SK-N-SH (cell line): ENCODE results near the gene ELP4. TPM values are rescaled to one million over a fixed set of nuclear protein-coding genes. Genes with fewer than 3 reads are reported as not detected.

ENCODE experiments used
- CTCF ChIA-PET: fragments of 300-600, 350-600 bp; formaldehyde crosslinking; extraction: SDS; loops from one replicate; lab custom pipeline; 2021; lab: Yijun Ruan, JAX
- POLR2A ChIA-PET: fragments of 350-600 bp; sonication (Branson Sonifier 250); formaldehyde crosslinking; extraction: SDS; loops from one replicate; lab custom pipeline; 2020; ENCODE audit warnings: antibody characterized with exemption, inconsistent platforms; lab: Yijun Ruan, JAX
- DNase-seq: peaks from one replicate; pipeline ENCODE4 v3.0.0; 2012
- H2AFZ ChIP-seq: fragments of 200-600 bp; sonication (generic); 2 replicates; pipeline ENCODE4 v1.8.1; 2016; ENCODE audit warnings: antibody characterized with exemption, mild to moderate bottlenecking, low read depth
- H3F3A ChIP-seq: fragments of 200-600 bp; sonication (generic); replicated peaks from 2 replicates; pipeline ENCODE3; 2016; ENCODE audit warnings: antibody characterized with exemption, mild to moderate bottlenecking; ENCODE audit not compliant: insufficient read depth
- H3K27ac ChIP-seq, 2 experiments: fragments of 200-500 bp in 1 of 2; fragments of 200-600 bp in 1 of 2; sonication (Bioruptor generic) in 1 of 2; sonication (generic), shearing (Covaris generic) in 1 of 2; 2 replicates each; pipeline versions ENCODE4 v1.5.1 to v1.6.1; 2014 to 2016; ENCODE audit warnings: low read depth in 2 of 2, inconsistent platforms in 1 of 2, low read length in 1 of 2, mild to moderate bottlenecking in 1 of 2, mixed read lengths in 1 of 2
- H3K27me3 ChIP-seq: fragments of 200-600 bp; sonication (generic), shearing (Covaris generic); 2 replicates; pipeline ENCODE4 v1.6.1; 2016; ENCODE audit warnings: mixed run types; ENCODE audit not compliant: insufficient read depth
- H3K36me3 ChIP-seq, 2 experiments: fragments of 200-500 bp in 1 of 2; fragments of 200-600 bp in 1 of 2; sonication (Bioruptor generic) in 1 of 2; sonication (generic) in 1 of 2; replicated peaks in 1 of 2; 2 replicates each; pipeline versions ENCODE3 to v1.5.1; 2014 to 2016; ENCODE audit warnings: low read length in 1 of 2, mild to moderate bottlenecking in 1 of 2; ENCODE audit not compliant: insufficient read depth in 2 of 2, control insufficient read depth in 1 of 2
- H3K4me1 ChIP-seq, 2 experiments: fragments of 200-500 bp in 1 of 2; fragments of 200-600 bp in 1 of 2; sonication (Bioruptor generic) in 1 of 2; sonication (generic), shearing (Covaris generic) in 1 of 2; 2 replicates each; pipeline versions ENCODE4 v1.5.1 to v1.6.1; 2014 to 2016; ENCODE audit warnings: low read depth in 1 of 2, low read length in 1 of 2, mixed run types in 1 of 2; ENCODE audit not compliant: insufficient read depth in 2 of 2, control insufficient read depth in 1 of 2
- H3K4me2 ChIP-seq: fragments of 200-600 bp; sonication (generic), shearing (Covaris generic); 2 replicates; pipeline ENCODE4 v1.6.1; 2017; ENCODE audit warnings: mixed run types
- H3K4me3 ChIP-seq, 2 experiments: fragments of 200-500 bp in 1 of 2; fragments of 200-600 bp in 1 of 2; sonication (Bioruptor generic) in 1 of 2; sonication (generic), shearing (Covaris generic) in 1 of 2; 2 replicates each; pipeline versions ENCODE4 v1.5.1 to v1.8.1; 2014 to 2016; ENCODE audit warnings: low read depth in 2 of 2, inconsistent platforms in 1 of 2, low read length in 1 of 2, mild to moderate bottlenecking in 1 of 2, mixed read lengths in 1 of 2, moderate library complexity in 1 of 2
- H3K79me2 ChIP-seq: fragments of 200-600 bp; sonication (generic); 2 replicates; pipeline ENCODE4 v1.8.1; 2017; ENCODE audit warnings: mild to moderate bottlenecking; ENCODE audit not compliant: insufficient read depth
- H3K9ac ChIP-seq: fragments of 200-600 bp; sonication (generic); 2 replicates; pipeline ENCODE4 v1.6.1; 2017; ENCODE audit warnings: mixed run types
- H3K9me2 ChIP-seq: fragments of 200-600 bp; sonication (generic); 2 replicates; pipeline ENCODE4 v1.6.1; 2017; ENCODE audit warnings: mixed run types
- H3K9me3 ChIP-seq: fragments of 200-600 bp; sonication (generic); 2 replicates; pipeline ENCODE4 v1.6.1; 2017; ENCODE audit warnings: mixed run types, mild to moderate bottlenecking, moderate library complexity
- H4K20me1 ChIP-seq: fragments of 200-600 bp; sonication (generic); 2 replicates; pipeline ENCODE4 v1.6.1; 2017; ENCODE audit warnings: mild to moderate bottlenecking, mixed run types; ENCODE audit not compliant: insufficient read depth
- CHD2 ChIP-seq: fragments of 150-350 bp; IDR thresholded peaks from 2 replicates; pipeline ENCODE4 v1.6.1; 2018; ENCODE audit warnings: low read length; ENCODE audit not compliant: partially characterized antibody
- ELF1 ChIP-seq: IDR thresholded peaks from 2 replicates; pipeline ENCODE4 v1.4.0; 2012
- FOXJ3 ChIP-seq: sonication (generic); formaldehyde crosslinking; IDR thresholded peaks from 2 replicates; pipeline ENCODE4 v1.5.1; 2020; ENCODE audit warnings: mild to moderate bottlenecking, missing genetic modification reagents
- GATA2 ChIP-seq: sonication (generic); formaldehyde crosslinking; IDR thresholded peaks from 2 replicates; pipeline ENCODE4 v1.5.0; 2020; ENCODE audit warnings: mild to moderate bottlenecking, missing genetic modification reagents
- JUND ChIP-seq: IDR thresholded peaks from 2 replicates; pipeline ENCODE4 v1.4.0; 2012
- MEF2A ChIP-seq: IDR thresholded peaks from 2 replicates; pipeline ENCODE4 v1.4.0; 2012; ENCODE audit warnings: low read depth, borderline replicate concordance
- MXI1 ChIP-seq: IDR thresholded peaks from 2 replicates; pipeline ENCODE4 v1.6.1; 2012; ENCODE audit warnings: mild to moderate bottlenecking, low read depth, low read length, improper control_type of control experiment
- NFIC ChIP-seq: IDR thresholded peaks from 2 replicates; pipeline ENCODE4 v1.4.0; 2012; ENCODE audit warnings: borderline replicate concordance
- NRF1 ChIP-seq: IDR thresholded peaks from 2 replicates; pipeline ENCODE4 v1.6.1; 2012; ENCODE audit warnings: low read depth, mild to moderate bottlenecking, low read length
- POLR2AphosphoS5 ChIP-seq: IDR thresholded peaks from 2 replicates; pipeline ENCODE4 v1.6.1; 2012; ENCODE audit warnings: low read depth, low read length
- RCOR1 ChIP-seq: fragments of 150-350 bp; IDR thresholded peaks from 2 replicates; pipeline ENCODE4 v1.6.1; 2017; ENCODE audit warnings: antibody characterized with exemption, low read length
- RFX5 ChIP-seq: IDR thresholded peaks from 2 replicates; pipeline ENCODE4 v1.6.1; 2012; ENCODE audit warnings: mild to moderate bottlenecking, improper control_type of control experiment, low read length
- SIN3A ChIP-seq: IDR thresholded peaks from 2 replicates; pipeline ENCODE4 v1.6.1; 2012; ENCODE audit warnings: low read depth, mild to moderate bottlenecking, low read length, moderate library complexity, borderline replicate concordance
- SMC3 ChIP-seq: IDR thresholded peaks from 2 replicates; pipeline ENCODE4 v1.6.1; 2012; ENCODE audit warnings: low read depth, low read length, improper control_type of control experiment
- TAF1 ChIP-seq: IDR thresholded peaks from 2 replicates; pipeline ENCODE4 v1.6.1; 2012; ENCODE audit warnings: low read depth, mild to moderate bottlenecking, low read length, moderate library complexity, borderline replicate concordance
- TCF12 ChIP-seq: IDR thresholded peaks from 2 replicates; pipeline ENCODE4 v1.4.0; 2012
- WGBS: methylation state at CpG from one replicate; pipeline ENCODE4 v1.1.6; 2017; ENCODE audit warnings: low lambda C conversion rate; 5-methylcytosine and 5-hydroxymethylcytosine counted together
- polyA plus RNA-seq, 3 experiments: library from polyadenylated mRNA; depleted of rRNA; stranded (reverse); fragments of >200 nt; gene quantifications; 2 replicates each; pipeline ENCODE4 v1.2.3, GENCODE V29; 2012
- TF ChIP-seq, protein P1 (sequence below): IDR thresholded peaks from 2 replicates; pipeline ENCODE4 v1.6.1; 2012; ENCODE audit warnings: mild to moderate bottlenecking, low read depth, low read length, moderate library complexity
- TF ChIP-seq, protein P2 (sequence below): IDR thresholded peaks from 2 replicates; pipeline ENCODE4; 2012
- TF ChIP-seq, protein P3 (sequence below): IDR thresholded peaks from 2 replicates; pipeline ENCODE4 v1.4.0; 2012; ENCODE audit warnings: low read depth, borderline replicate concordance

ELP4 gene
- polyA plus RNA-seq, 1 of the 3 experiments (the other 2 are of a cell fraction) = 7.0 TPM

GRCh38 chr11:31763296-31763695, 253.7 kb downstream of the ELP4 start (continued):
- TF ChIP-seq, protein P1, sequence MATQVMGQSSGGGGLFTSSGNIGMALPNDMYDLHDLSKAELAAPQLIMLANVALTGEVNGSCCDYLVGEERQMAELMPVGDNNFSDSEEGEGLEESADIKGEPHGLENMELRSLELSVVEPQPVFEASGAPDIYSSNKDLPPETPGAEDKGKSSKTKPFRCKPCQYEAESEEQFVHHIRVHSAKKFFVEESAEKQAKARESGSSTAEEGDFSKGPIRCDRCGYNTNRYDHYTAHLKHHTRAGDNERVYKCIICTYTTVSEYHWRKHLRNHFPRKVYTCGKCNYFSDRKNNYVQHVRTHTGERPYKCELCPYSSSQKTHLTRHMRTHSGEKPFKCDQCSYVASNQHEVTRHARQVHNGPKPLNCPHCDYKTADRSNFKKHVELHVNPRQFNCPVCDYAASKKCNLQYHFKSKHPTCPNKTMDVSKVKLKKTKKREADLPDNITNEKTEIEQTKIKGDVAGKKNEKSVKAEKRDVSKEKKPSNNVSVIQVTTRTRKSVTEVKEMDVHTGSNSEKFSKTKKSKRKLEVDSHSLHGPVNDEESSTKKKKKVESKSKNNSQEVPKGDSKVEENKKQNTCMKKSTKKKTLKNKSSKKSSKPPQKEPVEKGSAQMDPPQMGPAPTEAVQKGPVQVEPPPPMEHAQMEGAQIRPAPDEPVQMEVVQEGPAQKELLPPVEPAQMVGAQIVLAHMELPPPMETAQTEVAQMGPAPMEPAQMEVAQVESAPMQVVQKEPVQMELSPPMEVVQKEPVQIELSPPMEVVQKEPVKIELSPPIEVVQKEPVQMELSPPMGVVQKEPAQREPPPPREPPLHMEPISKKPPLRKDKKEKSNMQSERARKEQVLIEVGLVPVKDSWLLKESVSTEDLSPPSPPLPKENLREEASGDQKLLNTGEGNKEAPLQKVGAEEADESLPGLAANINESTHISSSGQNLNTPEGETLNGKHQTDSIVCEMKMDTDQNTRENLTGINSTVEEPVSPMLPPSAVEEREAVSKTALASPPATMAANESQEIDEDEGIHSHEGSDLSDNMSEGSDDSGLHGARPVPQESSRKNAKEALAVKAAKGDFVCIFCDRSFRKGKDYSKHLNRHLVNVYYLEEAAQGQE = no peak
- TF ChIP-seq MXI1 (no peak), CHD2 (no peak)

DNA sequence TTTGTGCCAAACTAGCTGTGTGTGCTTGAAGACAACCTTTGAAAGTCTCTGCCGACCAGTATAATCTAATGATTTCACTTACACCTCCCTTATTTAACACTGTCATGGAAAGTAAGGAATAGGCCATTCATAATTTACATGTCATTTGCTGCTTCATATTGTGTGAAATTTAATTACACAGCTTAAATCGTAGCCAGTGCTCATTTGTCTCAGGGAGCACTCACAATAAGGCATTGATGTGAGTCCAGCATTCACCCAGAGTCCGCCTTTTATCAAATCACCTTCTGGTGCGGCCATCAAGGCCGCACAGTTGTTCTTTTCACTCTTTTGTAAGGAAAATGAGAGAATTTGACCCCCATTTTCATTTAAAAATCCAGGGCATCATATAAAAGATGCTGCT, 254.7 kb downstream of the ELP4 start:
- H3F3A ChIP-seq = no peaks in the 10 kb centered on the region
- H4K20me1 ChIP-seq = no peaks in the 10 kb centered on the region
- no peaks in the 10 kb centered on the region for H3K9me3 ChIP-seq
- no peak overlapping the region for H3K9ac ChIP-seq
- WGBS = 81% methylated on average over 5 of the region's 5 CpGs
- no peaks in the 10 kb centered on the region for H3K36me3 ChIP-seq
- H3K27ac ChIP-seq = no peak overlapping the region
- POLR2A ChIA-PET = no interaction called here
- no peak for DNase-seq
- H3K79me2 ChIP-seq = no peaks in the 10 kb centered on the region
- CTCF ChIA-PET = interaction anchor here (0.6 kb wide), 1 partner anchor 484 kb away, joined by 3 read pairs; no protein-coding TSS in a partner anchor
- H3K4me2 ChIP-seq = no peak overlapping the region
- H3K9me2 ChIP-seq = no peaks in the 10 kb centered on the region
- no peaks in the 10 kb centered on the region for H3K27me3 ChIP-seq
- peaks cover 0 to 35% of the 10 kb centered on the region in 2 experiments; a peak in 1 of 4 replicates for H3K4me1 ChIP-seq
- no peak overlapping the region for H3K4me3 ChIP-seq
- TF ChIP-seq TAF1 (no peak), RFX5 (no peak), SMC3 (no peak), FOXJ3 (CRISPR knock-in tag) (no peak), MXI1 (no peak), CHD2 (no peak), NRF1 (no peak), SIN3A (no peak), NFIC (no peak), ELF1 (no peak), TCF12 (no peak), POLR2AphosphoS5 (no peak), MEF2A (no peak), RCOR1 (no peak), JUND (no peak), GATA2 (CRISPR knock-in tag) (no peak)
- TF ChIP-seq, protein P2, sequence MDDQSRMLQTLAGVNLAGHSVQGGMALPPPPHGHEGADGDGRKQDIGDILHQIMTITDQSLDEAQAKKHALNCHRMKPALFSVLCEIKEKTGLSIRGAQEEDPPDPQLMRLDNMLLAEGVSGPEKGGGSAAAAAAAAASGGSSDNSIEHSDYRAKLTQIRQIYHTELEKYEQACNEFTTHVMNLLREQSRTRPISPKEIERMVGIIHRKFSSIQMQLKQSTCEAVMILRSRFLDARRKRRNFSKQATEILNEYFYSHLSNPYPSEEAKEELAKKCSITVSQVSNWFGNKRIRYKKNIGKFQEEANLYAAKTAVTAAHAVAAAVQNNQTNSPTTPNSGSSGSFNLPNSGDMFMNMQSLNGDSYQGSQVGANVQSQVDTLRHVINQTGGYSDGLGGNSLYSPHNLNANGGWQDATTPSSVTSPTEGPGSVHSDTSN = no peak
- TF ChIP-seq, protein P3, sequence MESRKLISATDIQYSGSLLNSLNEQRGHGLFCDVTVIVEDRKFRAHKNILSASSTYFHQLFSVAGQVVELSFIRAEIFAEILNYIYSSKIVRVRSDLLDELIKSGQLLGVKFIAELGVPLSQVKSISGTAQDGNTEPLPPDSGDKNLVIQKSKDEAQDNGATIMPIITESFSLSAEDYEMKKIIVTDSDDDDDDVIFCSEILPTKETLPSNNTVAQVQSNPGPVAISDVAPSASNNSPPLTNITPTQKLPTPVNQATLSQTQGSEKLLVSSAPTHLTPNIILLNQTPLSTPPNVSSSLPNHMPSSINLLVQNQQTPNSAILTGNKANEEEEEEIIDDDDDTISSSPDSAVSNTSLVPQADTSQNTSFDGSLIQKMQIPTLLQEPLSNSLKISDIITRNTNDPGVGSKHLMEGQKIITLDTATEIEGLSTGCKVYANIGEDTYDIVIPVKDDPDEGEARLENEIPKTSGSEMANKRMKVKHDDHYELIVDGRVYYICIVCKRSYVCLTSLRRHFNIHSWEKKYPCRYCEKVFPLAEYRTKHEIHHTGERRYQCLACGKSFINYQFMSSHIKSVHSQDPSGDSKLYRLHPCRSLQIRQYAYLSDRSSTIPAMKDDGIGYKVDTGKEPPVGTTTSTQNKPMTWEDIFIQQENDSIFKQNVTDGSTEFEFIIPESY = no peak
- TF ChIP-seq, protein P1 = no peak
- no peak overlapping the region for H2AFZ ChIP-seq
